ENCODE results near the gene TMEM169.

- TF ChIP-seq POLR2A (IDR thresholded peaks at IDR 0.05) (no peak), CTCF (IDR thresholded peaks at IDR 0.05) (no peak), EP300 (IDR thresholded peaks at IDR 0.05) (no peak), POLR2AphosphoS5 (IDR thresholded peaks at IDR 0.05) (no peak)
These were observed 7.9 kb upstream of the TMEM169 start for GRCh38 chr2:216073773-216074172.
